ACC112 (cell line): Measurements from ENCODE around the gene C1GALT1.

Experiments
- H2AFZ ChIP-seq: fragments of 200-600 bp; sonication (generic); one replicate; pipeline ENCODE4 v1.6.0; 2017; ENCODE audit warnings: antibody characterized with exemption, low read length; ENCODE audit not compliant: unreplicated experiment
- H3K27ac ChIP-seq: fragments of 200-600 bp; sonication (generic); 2 replicates; pipeline ENCODE4 v1.5.1; 2014; ENCODE audit warnings: low read depth, mild to moderate bottlenecking, antibody characterized with exemption, low read length, moderate library complexity
- H3K27me3 ChIP-seq: fragments of 200-600 bp; sonication (generic); 2 replicates; pipeline ENCODE4 v1.6.1; 2014; ENCODE audit warnings: mild to moderate bottlenecking, antibody characterized with exemption, low read length, moderate library complexity, mixed read lengths; ENCODE audit not compliant: insufficient read depth
- H3K36me3 ChIP-seq: fragments of 200-600 bp; sonication (generic); 2 replicates; pipeline ENCODE4 v1.6.1; 2016; ENCODE audit warnings: mild to moderate bottlenecking, antibody characterized with exemption, low read length, moderate library complexity, mixed read lengths; ENCODE audit not compliant: insufficient read depth
- H3K4me1 ChIP-seq: fragments of 200-600 bp; sonication (generic); one replicate; pipeline ENCODE4 v1.6.1; 2016; ENCODE audit warnings: low read length, mixed read lengths; ENCODE audit not compliant: insufficient read depth, unreplicated experiment, control insufficient read depth
- H3K4me3 ChIP-seq: fragments of 200-600 bp; sonication (generic); 2 replicates; pipeline ENCODE4 v1.5.1; 2014; ENCODE audit warnings: mild to moderate bottlenecking, low read depth, low read length
- H3K79me2 ChIP-seq: fragments of 200-600 bp; sonication (generic); one replicate; pipeline ENCODE4 v1.6.0; 2016; ENCODE audit warnings: low read length; ENCODE audit not compliant: control insufficient read depth, unreplicated experiment, insufficient read depth

Gene C1GALT1

GRCh38 chr7:7272294-7272693 is 90.0 kb downstream of the C1GALT1 start:
- no peaks in the 10 kb centered on the region for H3K36me3 ChIP-seq
- no peak overlapping the region for H3K4me3 ChIP-seq
- no peaks in the 10 kb centered on the region for H3K79me2 ChIP-seq
- no peaks in the 10 kb centered on the region for H3K27me3 ChIP-seq
- no peak overlapping the region for H3K27ac ChIP-seq
- H2AFZ ChIP-seq, result no peak overlapping the region
- no peaks in the 10 kb centered on the region for H3K4me1 ChIP-seq

GRCh38 chr7:7274782-7275181 is 92.4 kb downstream of the C1GALT1 start:
- no peaks in the 10 kb centered on the region for H3K36me3 ChIP-seq
- H2AFZ ChIP-seq, result no peak overlapping the region
- no peaks in the 10 kb centered on the region for H3K79me2 ChIP-seq
- H3K27me3 ChIP-seq, result no peaks in the 10 kb centered on the region
- no peak overlapping the region for H3K27ac ChIP-seq
- H3K4me1 ChIP-seq, result no peaks in the 10 kb centered on the region
- H3K4me3 ChIP-seq, result no peak overlapping the region

- Histone ChIP-seq H3K4me1 (no peaks in the 10 kb centered on the region), H3K79me2 (no peaks in the 10 kb centered on the region), H3K27ac (no peak overlapping the region), H2AFZ (no peak overlapping the region), H3K4me3 (no peak overlapping the region), H3K27me3 (no peaks in the 10 kb centered on the region), H3K36me3 (no peaks in the 10 kb centered on the region)
Measured at GRCh38 chr7:7276161-7276560, 93.8 kb downstream of the C1GALT1 start.

GRCh38 chr7:7290429-7291122 is 108.2 kb downstream of the C1GALT1 start:
- H3K36me3 ChIP-seq, result no peaks in the 10 kb centered on the region
- no peak overlapping the region for H3K4me3 ChIP-seq
- no peaks in the 10 kb centered on the region for H3K4me1 ChIP-seq
- no peaks in the 10 kb centered on the region for H3K79me2 ChIP-seq
- no peak overlapping the region for H3K27ac ChIP-seq
- no peak overlapping the region for H2AFZ ChIP-seq
- H3K27me3 ChIP-seq, result no peaks in the 10 kb centered on the region

- H3K79me2 ChIP-seq, result no peaks in the 10 kb centered on the region
Measured at GRCh38 chr7:7292085-7292484, 109.7 kb downstream of the C1GALT1 start.

GRCh38 chr7:7292608-7293007 is 110.3 kb downstream of the C1GALT1 start:
- Histone ChIP-seq H3K27ac (no peak overlapping the region), H3K4me1 (no peaks in the 10 kb centered on the region), H2AFZ (no peak overlapping the region)

More at GRCh38 chr7:7292085-7292484, 109.7 kb downstream of the C1GALT1 start:
- Histone ChIP-seq H3K27ac (no peak overlapping the region), H2AFZ (no peak overlapping the region), H3K4me3 (no peak overlapping the region), H3K27me3 (no peaks in the 10 kb centered on the region), H3K36me3 (no peaks in the 10 kb centered on the region), H3K4me1 (no peaks in the 10 kb centered on the region)

GRCh38 chr7:7293092-7293491 is 110.7 kb downstream of the C1GALT1 start:
- no peak overlapping the region for H3K27ac ChIP-seq
- H3K36me3 ChIP-seq, result no peaks in the 10 kb centered on the region
- no peak overlapping the region for H2AFZ ChIP-seq
- no peak overlapping the region for H3K4me3 ChIP-seq
- H3K4me1 ChIP-seq, result no peaks in the 10 kb centered on the region
- H3K27me3 ChIP-seq, result no peaks in the 10 kb centered on the region
- no peaks in the 10 kb centered on the region for H3K79me2 ChIP-seq

More at GRCh38 chr7:7292608-7293007, 110.3 kb downstream of the C1GALT1 start:
- H3K79me2 ChIP-seq, result no peaks in the 10 kb centered on the region
- no peak overlapping the region for H3K4me3 ChIP-seq
- H3K36me3 ChIP-seq, result no peaks in the 10 kb centered on the region
- H3K27me3 ChIP-seq, result no peaks in the 10 kb centered on the region

- Histone ChIP-seq H2AFZ (no peak overlapping the region), H3K4me1 (no peaks in the 10 kb centered on the region), H3K36me3 (no peaks in the 10 kb centered on the region), H3K79me2 (no peaks in the 10 kb centered on the region), H3K27me3 (no peaks in the 10 kb centered on the region), H3K4me3 (no peak overlapping the region), H3K27ac (no peak overlapping the region)
Measured at GRCh38 chr7:7294911-7295310, 112.6 kb downstream of the C1GALT1 start.
